Skeletal muscle cell (primary cell): ENCODE data around the gene BAMBI.

Source experiments
- DNase-seq: peaks from one replicate; pipeline ENCODE4 v3.0.0-alpha.2; 2010; ENCODE audit warnings: low read depth
- H3K4me3 ChIP-seq: 2 replicates; pipeline ENCODE4 v1.5.1; 2011; ENCODE audit warnings: low read depth, mild to moderate bottlenecking, control low read depth, low read length, moderate library complexity

The BAMBI gene

DNA sequence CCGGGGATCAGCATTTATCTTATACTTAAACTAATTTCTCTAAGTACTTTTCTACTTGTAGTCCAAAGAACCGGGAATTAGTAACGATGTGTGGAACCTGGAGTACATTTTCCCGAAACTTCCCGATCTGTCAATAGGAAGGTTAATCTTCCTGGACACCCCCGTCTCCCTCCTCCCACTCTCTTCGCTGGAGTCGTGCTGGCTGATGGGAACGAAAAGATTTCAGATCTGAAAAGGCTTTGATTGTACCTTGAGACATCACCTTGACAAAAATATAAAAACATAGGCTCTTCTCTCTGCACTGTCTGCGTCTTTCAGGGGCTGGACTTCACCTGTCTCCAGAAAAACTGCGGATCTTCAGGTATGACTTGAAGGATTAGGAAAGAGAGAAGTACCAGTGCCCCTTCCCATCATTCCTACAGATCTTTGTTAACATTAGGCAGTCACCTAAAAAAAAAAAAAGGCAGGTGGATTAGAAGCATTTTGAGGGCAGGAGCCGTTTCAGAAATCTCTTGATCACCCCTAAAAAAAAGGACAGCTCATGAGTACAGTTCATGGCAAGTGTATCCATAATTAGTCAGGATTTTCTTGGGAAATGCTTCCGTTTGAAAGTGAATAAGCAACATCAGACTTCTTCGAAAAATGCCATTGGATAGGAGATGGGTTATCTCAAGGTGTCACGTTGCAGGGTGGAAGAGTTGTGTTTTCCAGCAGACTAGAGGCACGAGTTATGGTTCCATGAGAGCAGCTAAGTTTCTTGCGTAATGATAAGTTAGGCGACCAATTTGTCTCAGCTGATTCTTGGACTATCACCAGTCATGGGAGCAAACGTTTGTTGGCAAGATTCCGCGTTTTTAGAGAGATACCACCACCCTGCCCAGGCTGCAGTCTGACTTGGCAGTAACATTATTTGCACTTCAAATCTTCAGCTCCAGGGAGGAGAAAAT lies 7.8 kb upstream of the BAMBI start:
- no peak for DNase-seq
- H3K4me3 ChIP-seq = peak overlapping the region; percentile 50

DNA sequence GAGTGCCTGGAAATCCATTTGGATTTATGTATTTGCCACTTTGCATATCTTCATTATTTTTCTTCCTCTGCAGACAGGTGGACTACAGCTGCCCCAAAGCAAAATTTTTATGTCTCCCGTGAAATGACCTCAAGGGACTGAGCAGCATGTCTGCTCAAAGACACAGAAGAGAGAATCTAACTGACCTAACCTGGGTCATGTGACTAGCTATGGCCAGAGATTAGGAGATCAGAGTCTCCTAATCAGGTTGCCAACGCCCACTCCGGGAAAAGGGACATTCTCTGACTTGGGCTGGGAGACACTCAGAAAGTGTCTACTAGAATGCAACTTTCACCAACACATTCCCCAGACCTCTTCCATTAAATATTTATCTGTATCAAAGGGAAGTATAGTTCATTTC lies 2.5 kb upstream of the BAMBI start:
- H3K4me3 ChIP-seq = no peak overlapping the region
- no peak for DNase-seq

DNA sequence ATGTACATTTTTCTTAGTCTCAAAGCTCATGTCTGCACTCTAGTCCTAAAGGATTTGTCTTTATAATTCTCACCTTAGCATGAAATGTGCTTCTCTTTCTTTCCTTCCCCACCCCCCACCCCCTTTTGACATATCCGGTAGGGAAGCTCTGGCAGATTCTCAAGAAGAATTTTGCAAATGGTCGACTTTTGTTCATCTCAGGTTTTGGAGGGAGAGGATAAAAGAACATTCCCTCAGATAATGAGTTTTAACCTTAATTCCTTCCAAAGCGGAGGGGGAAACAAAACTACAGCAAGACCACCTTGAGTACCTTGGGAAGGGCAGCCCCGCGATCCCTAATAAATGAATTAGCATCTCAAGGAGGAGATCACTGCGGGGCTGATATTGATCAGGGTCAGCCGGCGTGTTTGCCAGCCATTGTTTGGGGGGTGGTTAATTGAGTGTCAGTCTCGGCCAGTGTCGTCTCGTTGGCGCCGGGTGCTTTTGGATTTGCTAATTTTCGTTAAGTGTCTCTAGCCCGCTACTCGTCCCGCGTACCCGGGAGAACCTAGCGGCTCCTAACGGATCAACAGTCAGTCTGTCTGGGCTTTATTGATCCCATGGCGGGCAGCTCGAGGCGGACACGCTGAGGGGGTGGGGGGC lies 874 bp upstream of the BAMBI start:
- peak overlapping the region; percentile 48 for H3K4me3 ChIP-seq
- DNase-seq = no peak

DNA sequence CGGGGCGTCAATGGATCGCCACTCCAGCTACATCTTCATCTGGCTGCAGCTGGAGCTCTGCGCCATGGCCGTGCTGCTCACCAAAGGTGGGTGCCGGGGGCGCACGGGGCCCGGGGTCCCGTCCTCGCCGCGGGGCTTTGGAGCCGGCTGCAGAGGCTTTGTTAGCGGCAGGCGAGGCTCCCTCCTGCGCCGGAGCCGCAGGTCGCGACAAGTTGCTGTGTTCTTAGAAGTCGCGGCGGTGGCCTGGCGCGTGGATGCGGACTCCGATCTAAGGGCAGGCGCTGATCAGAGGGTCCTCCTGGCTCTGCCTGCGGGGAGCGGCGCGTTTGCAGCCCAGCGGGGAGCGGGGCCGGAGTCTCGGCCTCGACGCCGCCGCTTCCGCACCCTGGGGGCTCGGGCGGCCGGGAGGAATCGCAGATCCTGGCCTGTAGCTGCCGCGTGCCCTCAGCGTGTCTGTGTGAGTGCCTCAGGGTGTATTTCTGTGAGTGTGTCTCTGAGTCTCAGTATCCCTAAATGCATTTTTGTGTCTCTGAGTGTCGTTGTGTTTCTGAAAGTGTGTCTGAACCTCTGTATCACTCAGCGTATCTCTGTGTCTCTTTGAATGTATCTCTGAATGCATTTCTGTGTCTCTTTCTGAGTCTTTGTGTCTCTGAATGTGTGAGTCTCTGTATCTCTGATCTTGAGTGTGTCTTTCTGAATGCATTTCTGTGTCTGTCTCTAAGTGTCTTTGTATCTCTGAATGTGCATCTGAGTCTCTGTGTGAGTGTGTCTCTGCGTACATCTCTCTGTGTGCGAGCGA lies 766 bp downstream of the BAMBI start:
- peak overlapping the region; percentile 67 for H3K4me3 ChIP-seq
- no peak for DNase-seq

DNA sequence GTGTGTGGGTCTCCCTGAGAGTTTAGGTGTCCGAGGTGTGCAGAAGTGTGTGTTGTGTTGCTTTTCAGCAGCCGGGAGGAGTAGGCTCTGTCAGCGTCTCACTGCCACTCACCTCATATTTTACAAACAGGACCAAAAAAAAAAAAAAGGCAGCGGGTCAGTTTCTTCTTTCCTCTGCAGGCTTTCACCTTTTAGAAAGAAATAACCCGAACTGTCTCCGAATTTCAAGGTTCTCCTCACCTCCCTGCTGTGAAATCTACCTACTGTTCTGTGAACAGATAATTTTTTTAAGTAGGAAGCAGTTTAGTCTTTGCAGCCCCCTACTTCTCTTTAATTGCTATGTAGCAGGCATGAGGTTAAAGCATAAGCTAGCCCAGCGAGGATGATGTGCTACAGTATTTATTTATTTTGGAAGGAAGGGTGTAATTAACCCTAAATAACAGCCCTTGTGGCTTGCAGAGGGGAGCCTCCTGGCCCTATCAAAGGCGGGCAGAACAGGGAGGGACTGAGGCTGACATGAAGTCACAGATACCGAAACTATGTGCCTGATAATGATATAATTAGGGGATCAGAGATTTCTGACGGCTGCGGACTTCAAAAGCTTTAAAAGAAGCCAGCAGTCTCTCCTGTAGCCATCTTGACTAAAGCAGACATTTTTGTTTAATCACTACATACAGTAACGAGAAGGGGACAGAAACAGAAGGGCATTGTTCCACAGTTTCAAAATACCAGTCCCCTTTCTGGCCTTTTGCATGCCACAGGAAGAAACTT lies 1.6 kb downstream of the BAMBI start:
- peak overlapping the region; percentile 67 for H3K4me3 ChIP-seq
- DNase-seq = no peak

DNA sequence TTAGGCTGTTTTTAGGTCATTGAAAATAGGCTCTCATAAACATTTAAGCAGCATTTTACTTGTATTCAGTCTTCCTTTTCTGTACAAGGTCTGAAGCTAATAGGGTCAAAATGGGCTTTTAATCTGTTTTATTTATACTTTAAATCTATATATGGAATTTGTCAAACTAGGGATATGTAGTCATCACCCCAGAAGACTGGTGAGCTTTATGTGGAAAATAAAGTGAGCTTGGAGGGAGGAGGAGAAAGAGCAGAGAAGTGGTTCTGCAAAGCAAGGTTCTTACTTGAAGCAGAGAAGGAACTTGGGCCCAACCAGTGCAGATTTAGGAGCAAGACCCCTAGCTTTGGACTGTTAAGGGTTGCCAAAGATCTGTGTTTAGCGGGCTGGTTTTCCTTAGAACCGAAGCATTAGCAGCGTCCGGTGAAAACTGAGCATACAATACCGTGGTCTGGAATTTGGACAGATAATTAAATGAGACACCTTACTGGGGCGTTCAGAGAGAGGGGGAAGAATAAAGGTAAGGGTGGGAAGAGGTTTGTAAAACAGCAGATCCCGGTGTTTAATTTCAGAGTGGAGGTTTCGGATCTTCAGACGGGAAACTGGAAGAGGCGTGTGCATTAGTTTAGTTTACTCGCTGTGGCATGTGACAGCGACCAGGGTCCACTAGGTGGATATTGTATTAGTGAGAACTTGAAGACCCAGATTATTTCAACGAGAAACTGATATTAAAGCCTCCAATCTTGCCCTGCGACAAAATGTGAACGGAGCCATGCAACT lies 2.4 kb downstream of the BAMBI start:
- peak overlapping the region; percentile 67 for H3K4me3 ChIP-seq
- DNase-seq = no peak

DNA sequence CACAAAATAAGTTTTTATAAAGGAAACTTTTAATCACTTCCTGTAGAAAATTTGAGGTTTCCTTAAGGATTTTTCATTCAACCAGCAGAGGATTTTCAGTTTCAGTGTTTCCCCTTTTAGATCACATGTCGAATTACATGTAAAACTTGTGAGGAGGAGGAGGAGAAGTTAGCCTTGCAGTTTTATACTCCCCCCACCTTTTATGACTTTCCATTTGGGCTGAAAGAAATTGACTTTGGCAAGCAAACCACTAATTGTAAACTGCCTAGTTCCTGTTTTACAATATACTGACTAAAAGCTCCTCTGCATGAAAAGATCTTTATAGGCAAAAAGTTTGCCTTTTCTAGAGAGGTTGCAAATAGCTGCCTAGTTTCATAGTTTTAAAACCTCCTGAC lies 3.0 kb downstream of the BAMBI start:
- DNase-seq = no peak
- H3K4me3 ChIP-seq = no peak overlapping the region

DNA sequence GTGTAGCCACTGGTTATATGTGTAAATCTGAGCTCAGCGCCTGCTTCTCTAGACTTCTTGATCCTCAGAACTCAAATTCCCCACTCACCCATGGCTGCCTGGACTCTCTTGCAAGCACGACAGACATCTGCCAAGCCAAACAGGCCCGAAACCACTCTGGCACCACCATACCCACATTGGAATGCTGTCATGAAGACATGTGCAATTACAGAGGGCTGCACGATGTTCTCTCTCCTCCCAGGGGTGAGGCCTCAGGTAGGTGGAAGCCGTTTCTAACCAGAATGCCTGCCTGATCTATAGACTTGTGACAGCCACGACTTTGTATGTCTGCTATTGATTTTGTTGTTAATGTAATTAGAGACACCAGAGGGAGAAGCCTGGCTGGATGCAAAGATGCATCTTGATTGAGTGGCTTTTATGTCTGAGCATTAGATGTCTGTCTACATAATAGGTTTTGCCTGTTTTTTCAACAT lies 4.0 kb downstream of the BAMBI start:
- DNase-seq = no peak
- H3K4me3 ChIP-seq = no peak overlapping the region

DNA sequence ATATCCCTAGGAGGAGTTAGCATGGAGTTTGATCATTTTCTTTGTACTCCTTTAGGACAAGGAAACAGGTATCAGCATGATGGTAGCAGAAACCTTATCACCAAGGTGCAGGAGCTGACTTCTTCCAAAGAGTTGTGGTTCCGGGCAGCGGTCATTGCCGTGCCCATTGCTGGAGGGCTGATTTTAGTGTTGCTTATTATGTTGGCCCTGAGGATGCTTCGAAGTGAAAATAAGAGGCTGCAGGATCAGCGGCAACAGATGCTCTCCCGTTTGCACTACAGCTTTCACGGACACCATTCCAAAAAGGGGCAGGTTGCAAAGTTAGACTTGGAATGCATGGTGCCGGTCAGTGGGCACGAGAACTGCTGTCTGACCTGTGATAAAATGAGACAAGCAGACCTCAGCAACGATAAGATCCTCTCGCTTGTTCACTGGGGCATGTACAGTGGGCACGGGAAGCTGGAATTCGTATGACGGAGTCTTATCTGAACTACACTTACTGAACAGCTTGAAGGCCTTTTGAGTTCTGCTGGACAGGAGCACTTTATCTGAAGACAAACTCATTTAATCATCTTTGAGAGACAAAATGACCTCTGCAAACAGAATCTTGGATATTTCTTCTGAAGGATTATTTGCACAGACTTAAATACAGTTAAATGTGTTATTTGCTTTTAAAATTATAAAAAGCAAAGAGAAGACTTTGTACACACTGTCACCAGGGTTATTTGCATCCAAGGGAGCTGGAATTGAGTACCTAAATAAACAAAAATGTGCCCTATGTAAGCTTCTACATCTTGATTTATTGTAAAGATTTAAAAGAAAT lies 4.8 kb downstream of the BAMBI start:
- DNase-seq = no peak
- no peak overlapping the region for H3K4me3 ChIP-seq

DNA sequence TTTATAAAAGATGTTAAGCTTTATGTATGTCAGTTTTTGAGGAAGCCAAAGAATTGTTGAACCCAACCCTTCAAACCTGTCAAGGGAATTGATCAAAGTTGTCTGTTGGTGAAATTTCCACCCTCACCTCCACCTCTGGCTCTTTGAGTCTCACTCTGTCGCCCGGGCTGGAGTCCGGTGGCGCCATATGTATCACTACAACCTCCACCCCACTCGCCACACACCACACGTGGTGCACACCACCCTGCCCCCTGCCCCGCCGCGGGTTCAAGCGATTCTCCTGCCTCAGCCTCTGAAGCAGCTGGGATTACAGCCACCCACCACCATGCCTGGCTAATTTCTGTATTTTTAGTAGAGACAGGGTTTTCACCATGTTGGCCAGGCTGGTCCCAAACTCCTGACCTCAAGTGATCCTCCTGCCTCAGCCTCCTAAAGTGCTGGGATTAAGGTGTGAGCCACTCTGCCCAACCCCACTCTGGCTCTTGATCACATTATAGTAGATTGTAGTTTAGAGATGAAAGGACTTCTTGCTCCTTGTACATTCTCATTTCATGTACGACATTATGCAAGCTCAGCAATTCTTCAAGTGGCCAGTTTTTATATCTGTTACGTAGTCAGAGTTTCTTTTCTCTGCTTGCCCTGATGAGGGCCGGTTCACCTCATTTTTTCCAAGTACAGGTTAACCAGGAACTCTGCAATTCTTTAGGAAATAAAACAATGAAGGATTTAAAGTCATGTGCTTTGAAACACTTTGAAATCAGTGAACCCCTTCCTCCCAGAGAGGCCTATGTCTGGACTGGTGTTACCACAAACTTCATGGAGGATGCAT lies 7.0 kb downstream of the BAMBI start:
- DNase-seq = no peak
- no peak overlapping the region for H3K4me3 ChIP-seq

DNA sequence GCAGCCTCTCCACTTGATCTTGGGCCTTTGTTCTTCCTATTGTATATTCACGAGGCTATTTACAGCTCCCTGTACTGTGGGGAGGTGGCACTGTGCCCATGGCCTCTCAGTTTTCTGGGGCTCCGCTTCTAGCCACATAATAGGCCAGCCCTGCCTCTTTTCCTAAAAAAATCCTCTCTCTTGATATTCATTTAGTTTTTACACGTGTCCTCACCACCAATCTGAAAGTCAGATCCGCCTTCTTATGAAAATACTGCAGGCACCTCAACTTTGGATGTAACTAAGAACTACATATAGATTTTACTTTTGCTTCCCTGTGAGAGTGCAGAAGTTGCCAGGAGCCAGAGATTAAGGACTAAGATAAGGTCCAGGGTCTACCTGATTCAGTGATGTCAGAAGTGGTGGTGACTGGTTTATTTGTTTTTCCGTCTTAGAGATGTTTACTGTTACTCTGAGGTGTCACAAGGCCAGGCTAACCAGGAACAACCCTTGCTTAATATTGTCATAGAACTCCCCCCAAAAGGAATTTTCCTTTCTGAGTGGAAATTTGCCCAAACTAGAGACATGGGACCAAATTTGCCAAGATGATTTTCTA lies 7.8 kb downstream of the BAMBI start:
- no peak for DNase-seq
- no peak overlapping the region for H3K4me3 ChIP-seq

DNA sequence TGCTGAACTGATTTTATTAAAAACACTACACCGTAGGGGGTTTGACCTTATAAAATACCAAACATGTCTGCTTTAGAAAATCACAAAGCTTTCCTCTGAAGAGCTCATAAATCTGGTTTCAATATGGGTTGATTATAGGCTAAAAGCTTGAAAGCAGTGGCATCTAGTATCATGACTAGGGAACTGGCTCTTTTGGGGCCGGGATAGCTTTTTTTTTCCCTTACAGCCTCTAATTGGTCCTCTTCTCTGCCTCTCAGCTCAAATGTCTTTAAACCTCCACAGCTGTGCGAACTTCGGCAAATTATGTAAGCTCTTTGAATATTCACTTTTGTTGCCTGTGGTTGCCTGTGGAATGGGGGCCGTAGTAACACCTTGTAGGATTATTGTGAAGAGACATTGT lies 8.4 kb downstream of the BAMBI start:
- no peak overlapping the region for H3K4me3 ChIP-seq
- DNase-seq = no peak

DNA sequence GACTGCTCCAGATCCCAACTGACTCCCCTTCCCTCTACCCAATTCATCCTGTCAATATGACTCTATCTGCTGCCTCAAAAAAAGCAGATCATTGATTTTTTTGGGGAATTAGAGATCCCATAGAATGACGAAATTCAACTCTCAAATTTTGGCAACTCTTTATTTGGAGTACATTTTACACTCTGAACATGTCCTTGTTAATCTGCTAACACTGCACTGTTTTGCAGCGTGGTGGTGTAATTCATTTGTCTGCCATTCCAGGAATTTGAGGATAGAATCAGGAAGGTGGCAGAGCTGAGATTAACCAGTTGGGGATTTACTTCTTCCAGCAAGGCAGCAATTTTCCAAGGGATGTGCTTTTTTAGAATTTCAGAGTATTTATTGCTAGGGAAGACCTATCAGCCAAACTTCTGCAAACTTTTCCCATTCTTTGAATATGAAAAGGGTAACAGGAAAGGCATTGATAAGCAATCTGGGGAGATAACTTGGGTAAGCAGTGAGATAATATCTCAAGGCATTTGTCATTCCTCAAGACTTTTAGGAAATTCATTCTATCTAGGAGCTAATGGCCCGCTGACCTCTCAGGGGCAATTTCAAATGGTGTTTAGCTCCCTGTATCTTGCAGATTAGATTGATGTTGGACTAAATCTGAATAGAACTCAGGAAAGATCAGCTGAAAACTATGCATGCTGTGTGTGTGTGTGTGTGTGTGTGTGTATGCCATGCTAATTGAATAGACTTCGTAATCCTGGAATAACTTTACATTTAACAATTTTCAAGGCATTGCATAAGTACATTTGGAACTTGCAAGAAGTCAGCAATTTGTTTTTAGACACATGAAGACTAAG lies 9.7 kb downstream of the BAMBI start:
- no peak for DNase-seq
- H3K4me3 ChIP-seq = no peak overlapping the region

DNA sequence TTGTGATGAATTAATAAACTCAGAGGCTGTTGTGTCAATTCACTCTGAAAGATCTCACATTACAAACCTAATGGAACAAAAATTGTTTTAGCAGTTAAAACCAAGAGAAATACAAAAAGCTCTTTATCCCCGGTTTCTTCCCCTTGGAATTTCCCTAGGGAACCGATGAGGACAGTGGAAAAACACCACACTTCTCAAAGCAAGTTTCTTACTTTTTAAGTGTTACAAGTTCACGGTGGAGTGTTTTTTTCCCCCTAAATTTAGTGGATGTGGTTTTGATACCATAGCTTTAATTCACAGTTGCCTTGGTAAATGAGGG lies 10.3 kb downstream of the BAMBI start:
- no peak for DNase-seq
- H3K4me3 ChIP-seq = no peak overlapping the region

DNA sequence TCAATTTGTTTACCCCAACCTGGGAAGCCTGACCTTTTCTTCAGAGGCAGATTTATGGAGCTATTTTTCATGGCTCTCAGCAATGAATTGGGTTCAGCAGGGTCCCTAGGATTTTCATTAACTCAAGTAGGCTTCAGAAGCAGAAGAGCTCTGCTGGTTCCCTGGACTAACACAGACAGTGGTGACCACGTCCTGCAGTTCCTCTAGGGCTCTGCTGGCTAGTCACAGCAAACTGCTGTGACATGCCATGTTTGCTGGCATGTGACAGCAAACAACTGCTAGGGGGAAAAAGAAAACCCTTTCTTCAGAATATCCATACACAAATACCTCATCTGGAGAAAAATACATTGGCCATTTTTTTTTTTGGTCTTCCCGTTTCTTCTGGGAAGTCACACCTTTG lies 13.2 kb downstream of the BAMBI start:
- no peak for DNase-seq

DNA sequence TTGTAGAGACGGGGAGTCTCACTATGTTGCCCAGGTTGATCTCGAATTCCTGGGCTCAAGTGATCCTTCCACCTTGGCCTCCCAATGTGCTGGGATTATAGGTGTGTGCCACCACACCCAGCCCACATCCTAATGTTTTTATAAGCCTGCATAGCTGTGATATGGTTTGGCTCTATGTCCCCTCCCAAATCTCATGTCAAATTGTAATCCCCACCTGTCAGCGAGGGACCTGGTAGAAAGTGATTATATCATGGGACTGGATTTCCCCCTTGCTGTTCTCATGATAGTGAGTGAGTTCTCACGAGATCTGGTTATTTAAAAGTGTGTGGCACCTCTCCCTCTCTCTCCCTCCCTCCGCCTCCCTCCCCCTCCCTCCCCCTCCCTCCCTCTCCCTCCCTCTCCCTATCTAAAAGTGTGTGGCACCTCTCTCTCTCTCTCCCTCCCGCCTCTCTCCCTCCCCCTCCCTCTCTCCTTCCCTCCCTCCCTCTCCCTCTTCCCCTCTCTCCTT lies 13.9 kb downstream of the BAMBI start:
- DNase-seq = no peak
- H3K4me3 ChIP-seq = no peak overlapping the region

More for the DNA sequence above, 13.2 kb downstream of the BAMBI start:
- H3K4me3 ChIP-seq = no peak overlapping the region
